NCI-H526 treated with DMSO at 0.1 percent for 48 hours (cell line): Measurements from ENCODE around the gene OR7A10.
"Not testable (repeated sequence)": the region's sequence is repeated elsewhere in the genome, so short reads cannot be mapped to it uniquely, and the experiment has no call there.

ENCODE experiments used
- DNase-seq: peaks from one replicate; lab custom pipeline; 2025; lab: John Stamatoyannopoulos, UW

Gene OR7A10

DNA sequence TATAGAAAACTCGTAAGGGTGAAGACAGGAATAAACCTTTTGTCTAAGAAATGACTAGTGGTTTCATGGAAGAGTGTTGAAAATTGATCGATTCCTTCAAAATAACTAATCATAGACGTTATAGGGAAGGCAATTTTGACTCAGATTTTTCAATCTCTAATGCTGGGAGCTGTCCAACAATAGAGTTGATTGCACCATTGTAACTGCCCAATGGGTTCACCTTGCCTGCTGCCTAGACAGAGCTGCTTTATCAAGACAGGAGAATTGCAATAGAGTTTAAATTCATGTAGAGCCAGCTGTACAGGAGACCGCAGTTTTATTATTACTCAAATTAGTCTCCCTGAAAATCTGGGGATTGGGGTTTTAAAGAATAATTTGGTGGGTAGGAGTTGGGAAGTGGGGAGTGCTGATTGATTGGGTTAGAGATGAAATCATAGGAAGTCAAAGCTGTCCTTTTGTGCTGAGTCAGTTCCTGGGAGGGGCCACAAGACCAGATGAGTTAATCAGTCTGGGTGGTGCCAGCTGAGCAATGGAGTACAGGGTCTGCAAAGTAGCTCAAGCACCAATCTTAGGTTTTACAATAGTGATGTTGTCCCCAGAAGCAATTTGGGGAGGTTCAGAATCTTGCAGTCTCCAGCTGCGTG, 53.5 kb downstream of the OR7A10 start:
- no peak for DNase-seq

DNA sequence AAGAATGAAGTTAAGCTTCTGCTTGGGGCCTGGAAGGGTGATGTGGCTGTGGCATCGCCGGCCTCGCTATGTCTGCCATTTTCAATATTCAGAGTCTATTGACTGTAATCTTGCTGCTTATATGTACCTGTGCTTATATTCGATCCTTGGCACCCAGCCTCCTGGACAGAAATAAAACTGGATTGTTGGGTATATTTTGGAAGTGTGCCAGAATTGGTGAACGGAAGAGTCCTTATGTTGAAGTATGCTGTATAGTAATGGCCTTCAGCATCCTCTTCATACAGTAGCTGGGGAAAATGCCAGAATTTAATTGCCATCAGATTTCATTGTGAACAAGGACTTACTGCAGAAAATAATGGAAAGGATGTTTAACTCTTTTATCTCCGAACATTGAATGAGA, 56.5 kb downstream of the OR7A10 start:
- not testable (repeated sequence) for DNase-seq
